Esophagus muscularis mucosa (tissue), 3 donors: ENCODE measurements around the gene HLA-DPA1.

Experiments used
- CTCF ChIP-seq, 3 experiments: fragments of 200-600 bp in 2 of 3; fragments of 450-650 bp in 1 of 3; sonication (generic) in 2 of 3; IDR thresholded peaks; one replicate each; pipeline ENCODE4 v1.5.1; 2017 to 2019; ENCODE audit warnings: antibody characterized with exemption in 3 of 3, mild to moderate bottlenecking in 2 of 3, moderate library complexity in 1 of 3
- POLR2A ChIP-seq: fragments of 450-650 bp; IDR thresholded peaks from one replicate; pipeline ENCODE4 v1.6.1; 2017; ENCODE audit warnings: antibody characterized with exemption, moderate library complexity, mild to moderate bottlenecking, low read depth

GRCh38 chr6:33107641-33108040 is 34.2 kb upstream of the HLA-DPA1 start:
- TF ChIP-seq POLR2A (no peak), CTCF (IDR thresholded peaks at IDR 0.05) (no peak)
